K562 (cell line): ENCODE data around the gene MATN4. TPM values are rescaled to one million over a fixed set of nuclear protein-coding genes. Genes with fewer than 3 reads are reported as not detected.

Experiments used
- ATAC-seq: fragments of 200-7000 bp; cut with Tn5 transposase; 3 replicates; pipeline ENCODE4 v1.9.1; 2020; ENCODE audit warnings: moderate library complexity
- BruUV-seq: library from RNA; stranded (reverse); fragments of 400-500 nt; replicated peaks from 2 replicates; lab custom pipeline; 2021; lab: Mats Ljungman, UMichigan
- CTCF ChIA-PET: fragments of 300-600 bp; formaldehyde crosslinking; extraction: SDS; loops from one replicate; lab custom pipeline; 2021; ENCODE audit warnings: low intra/inter-chr PET ratio; lab: Yijun Ruan, JAX
- POLR2A ChIA-PET: fragments of 300-600, 350-650 bp; sonication (Branson Sonifier 250); formaldehyde crosslinking; extraction: SDS; loops from one replicate; lab custom pipeline; 2021; ENCODE audit warnings: antibody characterized with exemption, inconsistent platforms; lab: Yijun Ruan, JAX
- DNase-seq, 4 experiments: peaks; one replicate each; pipeline versions ENCODE4 v3.0.0 to v3.0.0-alpha.2; 2011 to 2018; ENCODE audit warnings: low spot score in 3 of 4, mixed read lengths in 3 of 4; ENCODE audit errors: extremely low read depth in 1 of 4
- FAIRE-seq: peaks from 2 replicates; lab custom pipeline; 2011; peaks lifted over from hg19 to GRCh38; lab: Jason Lieb, UNC
- H2AFZ ChIP-seq: 2 replicates; pipeline ENCODE4 v1.6.0; 2011; ENCODE audit warnings: low read depth, low read length, control low read depth, inconsistent platforms
- H3K27ac ChIP-seq: fragments of 200-600 bp; 3 replicates; pipeline ENCODE4 v1.8.0; 2011; ENCODE audit warnings: low read depth, mild to moderate bottlenecking, control low read depth, inconsistent platforms, low read length, moderate library complexity, mixed read lengths; ENCODE audit errors: extremely low read depth
- H3K27me3 ChIP-seq, 2 experiments: fragments of 300-600 bp in 1 of 2; 2 replicates in 1 of 2; 3 replicates in 1 of 2; pipeline versions ENCODE4 v1.6.0 to v1.8.0; 2011; ENCODE audit warnings: inconsistent platforms in 2 of 2, low read length in 2 of 2, mild to moderate bottlenecking in 1 of 2, mixed read lengths in 1 of 2, moderate library complexity in 1 of 2; ENCODE audit not compliant: control insufficient read depth in 2 of 2, insufficient read depth in 2 of 2
- H3K36me3 ChIP-seq: fragments of 300-600 bp; 3 replicates; pipeline ENCODE4 v1.8.0; 2011; ENCODE audit warnings: mild to moderate bottlenecking, low read length, inconsistent platforms; ENCODE audit not compliant: control insufficient read depth, insufficient read depth
- H3K4me1 ChIP-seq, 2 experiments: fragments of 200-600 bp in 1 of 2; replicated peaks in 1 of 2; 2 replicates in 1 of 2; 3 replicates in 1 of 2; pipeline versions ENCODE4 v1.5.1 to v1.8.0; 2011; ENCODE audit warnings: inconsistent platforms in 2 of 2, low read length in 2 of 2, mild to moderate bottlenecking in 1 of 2, mixed read lengths in 1 of 2, moderate library complexity in 1 of 2; ENCODE audit not compliant: control insufficient read depth in 2 of 2, insufficient read depth in 2 of 2
- H3K4me2 ChIP-seq: 2 replicates; pipeline ENCODE4 v1.6.1; 2011; ENCODE audit warnings: low read length, control low read depth, inconsistent platforms, mixed read lengths; ENCODE audit not compliant: insufficient read depth
- H3K4me3 ChIP-seq: fragments of 200-600 bp; sonication (generic), shearing (Covaris generic); 2 replicates; pipeline ENCODE4 v1.5.1; 2016; ENCODE audit warnings: control low read depth, inconsistent platforms
- H3K79me2 ChIP-seq: fragments of 200-600 bp; 3 replicates; pipeline ENCODE4 v1.8.0; 2011; ENCODE audit warnings: low read length, inconsistent platforms; ENCODE audit not compliant: control insufficient read depth, insufficient read depth
- H3K9ac ChIP-seq, 2 experiments: 2 replicates each; pipeline versions ENCODE4 v1.6.0 to v1.6.1; 2011; ENCODE audit warnings: low read depth in 2 of 2, low read length in 2 of 2, control low read depth in 1 of 2, inconsistent platforms in 1 of 2, mild to moderate bottlenecking in 1 of 2, mixed read lengths in 1 of 2; ENCODE audit not compliant: insufficient read depth in 1 of 2
- H3K9me1 ChIP-seq: one replicate; pipeline ENCODE4 v1.6.0; 2011; ENCODE audit warnings: inconsistent platforms, mild to moderate bottlenecking, low read length, moderate library complexity; ENCODE audit not compliant: control insufficient read depth, insufficient read depth
- H3K9me3 ChIP-seq: replicated peaks from 2 replicates; pipeline ENCODE4 v1.5.1; 2011; ENCODE audit warnings: low read depth, low read length, inconsistent platforms; ENCODE audit not compliant: control insufficient read depth, insufficient read depth
- H4K20me1 ChIP-seq: replicated peaks from 2 replicates; pipeline ENCODE4 v1.6.1; 2011; ENCODE audit warnings: low read length, inconsistent platforms, mixed read lengths; ENCODE audit not compliant: control insufficient read depth, insufficient read depth
- BMI1 ChIP-seq: fragments of 150-350 bp; IDR thresholded peaks from 2 replicates; pipeline ENCODE4 v1.6.1; 2014; ENCODE audit warnings: low read length
- CAMTA2 ChIP-seq: fragments of 250-450 bp; sonication (Bioruptor Pico); conservative IDR thresholded peaks from 2 replicates; pipeline ENCODE4 v1.5.1; 2022
- CBX1 ChIP-seq: sonication (generic); IDR thresholded peaks from 2 replicates; pipeline ENCODE4 v1.6.1; 2016; ENCODE audit warnings: antibody characterized with exemption, low read depth, mild to moderate bottlenecking
- CHD4 ChIP-seq: fragments of 200-600 bp; sonication (generic); IDR thresholded peaks from 3 replicates; pipeline ENCODE4 v1.6.1; 2012; ENCODE audit warnings: low read depth, mild to moderate bottlenecking, mixed read lengths, low read length, inconsistent platforms; ENCODE audit not compliant: insufficient read depth, insufficient replicate concordance, poor library complexity, severe bottlenecking
- KAT7 ChIP-seq: sonication (generic); formaldehyde crosslinking; IDR thresholded peaks from 2 replicates; pipeline ENCODE4 v1.8.0; 2022; ENCODE audit warnings: missing genetic modification reagents, mild to moderate bottlenecking, borderline replicate concordance
- MYC ChIP-seq, 2 experiments: fragments of 250-450 bp in 1 of 2; sonication (Bioruptor Pico) in 1 of 2; IDR thresholded peaks; 2 replicates each; pipeline versions ENCODE4 v1.5.1 to v1.6.1; 2012 to 2021; ENCODE audit warnings: low read depth in 2 of 2, borderline replicate concordance in 1 of 2, improper control_type of control experiment in 1 of 2, low read length in 1 of 2, mild to moderate bottlenecking in 1 of 2, moderate library complexity in 1 of 2
- NR1H2 ChIP-seq: sonication (generic); formaldehyde crosslinking; IDR thresholded peaks from 2 replicates; pipeline ENCODE4 v1.4.0; 2020; ENCODE audit warnings: mild to moderate bottlenecking, missing genetic modification reagents
- RBFOX2 ChIP-seq: fragments of 200-400 bp; formaldehyde crosslinking; IDR thresholded peaks from 2 replicates; pipeline ENCODE4 v1.6.1; 2017; ENCODE audit warnings: low read depth, mild to moderate bottlenecking, low read length, moderate library complexity
- RUNX1 ChIP-seq: sonication (generic); IDR thresholded peaks from 2 replicates; pipeline ENCODE4 v1.6.1; 2016; ENCODE audit warnings: antibody characterized with exemption, low read depth
- SMAD4 ChIP-seq: fragments of 250-450 bp; sonication (Bioruptor Pico); conservative IDR thresholded peaks from 2 replicates; pipeline ENCODE4 v1.8.0; 2021; ENCODE audit warnings: inconsistent platforms, mild to moderate bottlenecking, moderate library complexity
- ZNF263 ChIP-seq: sonication (generic); formaldehyde crosslinking; IDR thresholded peaks from 2 replicates; pipeline ENCODE4 v1.8.0; 2022; ENCODE audit warnings: mild to moderate bottlenecking, missing genetic modification reagents, borderline replicate concordance
- ZNF707 ChIP-seq: fragments of 250-450 bp; sonication (Bioruptor Pico); conservative IDR thresholded peaks from 2 replicates; pipeline ENCODE4 v1.8.0; 2022; ENCODE audit warnings: inconsistent platforms, mild to moderate bottlenecking, moderate library complexity
- WGBS: fragments of 100-300 bp; shearing (Covaris generic); methylation state at CpG from one replicate; pipeline ENCODE4 v1.1.6; 2016; ENCODE audit warnings: low coverage, mixed read lengths; ENCODE audit not compliant: insufficient coverage; ENCODE audit errors: missing lambda C conversion rate; 5-methylcytosine and 5-hydroxymethylcytosine counted together
- in situ Hi-C: fragments of 300-500 bp; cut with MboI; formaldehyde crosslinking; loops from 4 replicates; pipeline ENCODE4 v1.15.0; 2018; ENCODE audit warnings: inconsistent platforms, mixed read lengths
- intact Hi-C: fragments of 100-400 bp; cut with micrococcal nuclease; formaldehyde crosslinking; loops from 2 replicates; pipeline ENCODE4 v1.14.2; 2022
- polyA plus RNA-seq, 8 experiments: library from polyadenylated mRNA; depleted of rRNA in 4 of 8; stranded (reverse) in 5 of 8; unstranded in 3 of 8; fragments of >200 nt; fragmentation: Nextera tagmentation in 2 of 8; fragmentation: Illumina TruSeq in 1 of 8; extraction: Ambion mirVana in 2 of 8; extraction: Trizol in 1 of 8; gene quantifications; 2 replicates each; pipeline versions ENCODE4 v1.2.1 to v1.2.3, GENCODE V29; 2011 to 2014; ENCODE audit warnings: inconsistent platforms in 1 of 8, missing spikeins in 1 of 8
- total RNA-seq, 7 experiments: library from RNA; depleted of rRNA in 6 of 7; stranded (reverse); fragments of >200 nt in 6 of 7; fragmentation: Illumina TruSeq in 2 of 7; extraction: Trizol in 2 of 7; gene quantifications; 2 replicates each; pipeline versions ENCODE4 v1.2.1 to v1.2.3, GENCODE V29; 2011 to 2021; ENCODE audit warnings: low replicate concordance in 1 of 7
- TF ChIP-seq, protein P1 (sequence below): IDR thresholded peaks from 2 replicates; pipeline ENCODE4 v1.6.1; 2012; ENCODE audit warnings: low read depth, low read length, improper control_type of control experiment, borderline replicate concordance

Gene MATN4
- total and polyA plus RNA-seq, 9 of the 15 experiments (the other 6 are each of a cell fraction or from before 2014, with no cell fraction given): 0.09 TPM; not detected in 8

DNA sequence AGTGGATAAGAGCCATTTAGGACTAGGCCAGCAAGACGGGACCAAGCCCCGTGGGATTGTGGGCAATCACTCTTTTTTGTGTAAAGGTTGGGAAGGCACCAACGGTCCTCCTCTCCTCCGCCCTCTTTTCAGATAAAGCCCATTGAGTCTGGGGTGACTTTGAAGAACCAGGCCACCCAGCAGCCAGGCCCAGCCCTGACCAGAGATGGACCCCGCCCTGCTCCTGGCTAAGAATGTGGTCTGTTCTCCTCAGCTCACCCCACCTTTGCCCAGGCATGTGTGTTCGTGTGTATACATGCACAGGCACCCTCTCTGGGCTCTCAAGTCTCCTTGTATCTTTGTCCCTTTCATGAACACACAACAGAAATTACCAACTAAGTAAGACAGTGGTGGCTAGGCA, 31.0 kb upstream of the MATN4 start (continued):
- no peak for TF ChIP-seq CHD4
- no peak for TF ChIP-seq BMI1
- TF ChIP-seq CBX1: no peak
- TF ChIP-seq ZNF263 (CRISPR knock-in tag): no peak
- TF ChIP-seq SMAD4 (CRISPR knock-in tag): 0 out of 2 replicates have a peak, but pooled peaks have one; percentile 19

DNA sequence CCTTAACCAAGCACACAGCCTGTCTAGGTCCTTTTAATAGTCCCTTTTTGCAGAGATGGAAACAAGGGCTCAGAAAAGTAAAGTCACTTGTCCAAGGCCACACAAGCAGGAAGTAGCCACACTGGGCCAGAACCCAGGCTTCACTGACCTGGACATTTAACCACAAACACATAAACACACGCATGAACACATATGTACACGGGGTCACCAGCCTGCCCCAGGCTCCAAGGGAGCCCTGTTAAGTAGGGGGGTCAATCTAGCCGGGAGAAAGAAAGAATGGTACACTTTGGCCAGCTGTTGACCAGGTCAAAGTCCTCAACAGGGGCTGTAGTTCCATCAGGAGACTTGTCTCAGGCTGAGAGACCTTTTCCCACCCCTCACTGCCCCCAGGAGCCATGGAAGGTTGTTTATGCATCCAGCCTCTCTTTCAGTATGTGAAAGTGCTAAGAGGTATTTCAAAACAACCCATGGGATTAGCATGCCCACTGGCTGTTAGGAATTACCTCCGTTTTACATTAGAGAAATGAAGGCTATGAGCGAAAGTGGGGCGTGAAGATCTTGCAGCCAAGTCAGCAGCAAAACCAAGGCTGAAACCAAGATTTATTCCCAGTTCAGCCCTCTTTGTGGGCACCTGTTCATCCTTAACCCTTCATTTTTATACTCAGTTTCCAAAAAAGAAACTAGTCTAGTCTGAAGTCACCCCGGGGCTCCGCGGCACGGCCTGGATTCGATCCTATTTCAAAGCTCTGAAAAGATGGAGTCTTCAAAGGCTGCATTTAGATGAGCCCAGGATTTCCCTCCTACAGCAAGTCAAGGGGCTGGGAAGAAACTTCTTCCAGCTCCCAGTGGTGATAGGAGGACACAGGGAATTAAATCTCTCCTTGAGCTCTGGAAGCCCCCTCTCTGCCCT, 30.3 kb upstream of the MATN4 start:
- peak overlapping the region; percentile 41 to 83; a peak in 2 of 4 replicates for H3K9ac ChIP-seq

More for the DNA sequence above, 30.3 kb upstream of the MATN4 start:
- no TSS peak for BruUV-seq
- DNase-seq (no peak), ATAC-seq (no peak), FAIRE-seq (no peak)
- Histone ChIP-seq H3K4me2 (peak overlapping the region; percentile 67), H4K20me1 (0 out of 2 replicates have a peak, but pooled peaks cover 6% of the 10 kb centered on the region), H3K4me3 (no peak overlapping the region), H3K79me2 (peaks cover 6% of the 10 kb centered on the region; the same call in 1 of the 3 replicates), H3K9me1 (no peaks in the 10 kb centered on the region), H3K9me3 (no peaks in the 10 kb centered on the region), H3K27me3 (no peaks in the 10 kb centered on the region), H2AFZ (peak overlapping the region; percentile 61), H3K4me1 (peaks cover 60 to 61% of the 10 kb centered on the region in 2 experiments), H3K27ac (peak overlapping the region; percentile 58), H3K36me3 (peaks cover 9% of the 10 kb centered on the region; the same call in 1 of the 3 replicates)
- ChIA-PET CTCF (no interaction called here), POLR2A (interaction anchor here (0.6 to 4.1 kb wide), 4 partner anchors 9 to 31 kb away, joined by 3 to 32 read pairs (median 4); partner anchors contain the start of gene SDC4)
- in situ Hi-C loops: no loop called here
- TF ChIP-seq RUNX1 (0 out of 2 replicates have a peak, but pooled peaks have one; percentile 22), RBFOX2 (0 out of 2 replicates have a peak, but pooled peaks have one; percentile 20), KAT7 (no peak), CAMTA2 (CRISPR knock-in tag) (no peak), NR1H2 (no peak), MYC (IDR thresholded peaks at IDR 0.05; ENCODE audit: low read depth, low read length) (0 out of 2 replicates have a peak, but pooled peaks have one; percentile 0), MYC (CRISPR knock-in tag; IDR thresholded peaks at IDR 0.05; ENCODE audit: borderline replicate concordance, low read depth) (no peak), ZNF707 (no peak)
- TF ChIP-seq, protein P1, sequence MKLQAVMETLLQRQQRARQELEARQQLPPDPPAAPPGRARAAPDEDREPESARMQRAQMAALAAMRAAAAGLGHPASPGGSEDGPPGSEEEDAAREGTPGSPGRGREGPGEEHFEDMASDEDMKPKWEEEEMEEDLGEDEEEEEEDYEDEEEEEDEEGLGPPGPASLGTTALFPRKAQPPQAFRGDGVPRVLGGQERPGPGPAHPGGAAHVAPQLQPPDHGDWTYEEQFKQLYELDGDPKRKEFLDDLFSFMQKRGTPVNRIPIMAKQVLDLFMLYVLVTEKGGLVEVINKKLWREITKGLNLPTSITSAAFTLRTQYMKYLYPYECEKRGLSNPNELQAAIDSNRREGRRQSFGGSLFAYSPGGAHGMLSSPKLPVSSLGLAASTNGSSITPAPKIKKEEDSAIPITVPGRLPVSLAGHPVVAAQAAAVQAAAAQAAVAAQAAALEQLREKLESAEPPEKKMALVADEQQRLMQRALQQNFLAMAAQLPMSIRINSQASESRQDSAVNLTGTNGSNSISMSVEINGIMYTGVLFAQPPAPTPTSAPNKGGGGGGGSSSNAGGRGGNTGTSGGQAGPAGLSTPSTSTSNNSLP: no peak
- intact Hi-C loops: no loop called here
- WGBS: 68% methylated on average over 11 of the region's 11 CpGs
